CD4-positive, alpha-beta T cell (primary cell): ENCODE data around the gene CLN5. TPM values are rescaled to one million over a fixed set of nuclear protein-coding genes. Genes with fewer than 3 reads are reported as not detected.
A peak's percentile ranks its signal among the peaks of the same experiment; 100 is the strongest.
"Not testable (repeated sequence)": the region's sequence is repeated elsewhere in the genome, so short reads cannot be mapped to it uniquely, and the experiment has no call there.

Experiments used
- ATAC-seq: fragments of 200-7000 bp; cut with Tn5 transposase; one replicate; pipeline ENCODE4 v1.10.0; 2022; ENCODE audit warnings: mild to moderate bottlenecking; ENCODE audit not compliant: poor library complexity
- CTCF ChIA-PET: fragments of 350-600 bp; sonication (Branson Sonifier 250); formaldehyde crosslinking; loops from one replicate; lab custom pipeline; 2021; ENCODE audit warnings: antibody characterized with exemption, inconsistent platforms; lab: Charles Lee
- POLR2A ChIA-PET: fragments of 350-600 bp; sonication (Branson Sonifier 250); formaldehyde crosslinking; loops from one replicate; lab custom pipeline; 2021; ENCODE audit warnings: antibody characterized with exemption, inconsistent platforms; lab: Charles Lee
- DNase-seq, 14 experiments: peaks; one replicate each; pipeline ENCODE4 v3.0.0-alpha.2; 2013 to 2020; ENCODE audit warnings: mixed read lengths in 2 of 14
- H3K27ac ChIP-seq, 2 donors: one replicate each; pipeline versions ENCODE4 v1.5.1 to v1.7.0; 2013; ENCODE audit warnings: low read length in 2 of 2, low read depth in 1 of 2, mild to moderate bottlenecking in 1 of 2
- H3K27me3 ChIP-seq, 2 experiments: 1 replicate in 1 of 2; 2 replicates in 1 of 2; pipeline versions ENCODE4 v1.6.1 to v1.7.0; 2013; ENCODE audit warnings: low read length in 2 of 2, control low read depth in 1 of 2, mild to moderate bottlenecking in 1 of 2, moderate library complexity in 1 of 2; ENCODE audit not compliant: insufficient read depth in 2 of 2, control insufficient read depth in 1 of 2
- H3K36me3 ChIP-seq: one replicate; pipeline ENCODE4 v1.6.1; 2013; ENCODE audit warnings: low read length, control low read depth; ENCODE audit not compliant: insufficient read depth
- H3K4me1 ChIP-seq: one replicate; pipeline ENCODE4 v1.6.1; 2013; ENCODE audit warnings: low read length, control low read depth; ENCODE audit not compliant: insufficient read depth
- H3K4me3 ChIP-seq: one replicate; pipeline ENCODE4 v1.5.1; 2013; ENCODE audit warnings: mild to moderate bottlenecking, low read length, moderate library complexity
- H3K9me3 ChIP-seq, 2 experiments: 1 replicate in 1 of 2; 2 replicates in 1 of 2; pipeline versions ENCODE4 v1.6.1 to v1.7.0; 2013; ENCODE audit warnings: low read length in 2 of 2, mild to moderate bottlenecking in 2 of 2, control low read depth in 1 of 2, moderate library complexity in 1 of 2; ENCODE audit not compliant: control insufficient read depth in 1 of 2, insufficient read depth in 1 of 2
- H3K27ac Mint-ChIP-seq: one replicate; pipeline ENCODE4 v1.8.0; 2020; ENCODE audit warnings: mixed read lengths
- H3K27me3 Mint-ChIP-seq: one replicate; pipeline ENCODE4 v1.8.0; 2021; ENCODE audit warnings: mixed read lengths
- H3K36me3 Mint-ChIP-seq: one replicate; pipeline ENCODE4 v1.8.0; 2021; ENCODE audit warnings: low read depth, mixed read lengths
- H3K4me1 Mint-ChIP-seq: one replicate; pipeline ENCODE4 v1.8.0; 2021; ENCODE audit warnings: low read depth, mixed read lengths
- H3K4me3 Mint-ChIP-seq: one replicate; pipeline ENCODE4 v1.8.0; 2020; ENCODE audit warnings: mild to moderate bottlenecking, mixed read lengths
- H3K9me3 Mint-ChIP-seq: one replicate; pipeline ENCODE4 v1.8.0; 2020; ENCODE audit warnings: mixed read lengths
- intact Hi-C, 2 experiments: fragments of 100-400 bp; cut with DNase I in 1 of 2; cut with micrococcal nuclease in 1 of 2; formaldehyde crosslinking; loops; one replicate each; pipeline versions ENCODE4 v1.15.1 to v1.9.0; 2023 to 2025; cut with DNase I, micrococcal nuclease
- total RNA-seq, 174 experiments: library from RNA in 2 of 174; stranded (reverse) in 2 of 174; gene quantifications; one replicate each; pipeline ENCODE4 v1.2.3 and lab custom pipeline; 2021 to 2026
- TF ChIP-seq, protein P1 (sequence below): fragments of 200-600 bp; IDR thresholded peaks from one replicate; pipeline ENCODE4 v1.8.0; 2022; ENCODE audit warnings: antibody characterized with exemption, mild to moderate bottlenecking

The CLN5 gene
- total RNA-seq, 2 experiments from 2014 or later = 37.4 to 42.9 TPM

DNA sequence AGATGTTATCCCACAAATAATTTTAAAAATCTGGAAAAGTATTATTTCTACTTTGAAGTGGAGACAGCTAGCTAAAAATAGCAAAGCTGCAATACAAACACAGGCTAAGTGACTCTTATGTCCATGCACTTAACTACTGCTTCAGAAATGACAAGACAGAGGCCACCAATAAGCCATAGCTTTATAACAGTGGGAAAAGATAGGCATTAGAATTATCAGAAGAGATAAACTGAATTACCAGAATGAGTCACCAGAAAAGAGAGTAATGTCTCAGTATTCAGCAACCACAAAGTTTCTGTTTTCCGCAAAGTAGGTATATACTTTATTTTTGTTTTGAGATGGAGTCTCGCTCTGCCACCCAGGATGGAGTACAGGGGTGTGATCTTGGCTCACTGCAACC lies 17.1 kb downstream of the CLN5 start:
- H3K27ac ChIP-seq = no peak overlapping the region
- ATAC-seq (peak; percentile 41), DNase-seq (no peak)
- TF ChIP-seq, protein P1, sequence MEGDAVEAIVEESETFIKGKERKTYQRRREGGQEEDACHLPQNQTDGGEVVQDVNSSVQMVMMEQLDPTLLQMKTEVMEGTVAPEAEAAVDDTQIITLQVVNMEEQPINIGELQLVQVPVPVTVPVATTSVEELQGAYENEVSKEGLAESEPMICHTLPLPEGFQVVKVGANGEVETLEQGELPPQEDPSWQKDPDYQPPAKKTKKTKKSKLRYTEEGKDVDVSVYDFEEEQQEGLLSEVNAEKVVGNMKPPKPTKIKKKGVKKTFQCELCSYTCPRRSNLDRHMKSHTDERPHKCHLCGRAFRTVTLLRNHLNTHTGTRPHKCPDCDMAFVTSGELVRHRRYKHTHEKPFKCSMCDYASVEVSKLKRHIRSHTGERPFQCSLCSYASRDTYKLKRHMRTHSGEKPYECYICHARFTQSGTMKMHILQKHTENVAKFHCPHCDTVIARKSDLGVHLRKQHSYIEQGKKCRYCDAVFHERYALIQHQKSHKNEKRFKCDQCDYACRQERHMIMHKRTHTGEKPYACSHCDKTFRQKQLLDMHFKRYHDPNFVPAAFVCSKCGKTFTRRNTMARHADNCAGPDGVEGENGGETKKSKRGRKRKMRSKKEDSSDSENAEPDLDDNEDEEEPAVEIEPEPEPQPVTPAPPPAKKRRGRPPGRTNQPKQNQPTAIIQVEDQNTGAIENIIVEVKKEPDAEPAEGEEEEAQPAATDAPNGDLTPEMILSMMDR = no peak
- CTCF ChIA-PET = no interaction called here
- no peaks in the 10 kb centered on the region for H3K27me3 Mint-ChIP-seq
- peaks cover 71% of the 10 kb centered on the region for H3K36me3 ChIP-seq
- H3K4me3 Mint-ChIP-seq = no peak overlapping the region
- H3K36me3 Mint-ChIP-seq = peaks cover 90% of the 10 kb centered on the region
- H3K27ac Mint-ChIP-seq = peak overlapping the region; percentile 70
- H3K9me3 ChIP-seq = no peaks in the 10 kb centered on the region
- H3K27me3 ChIP-seq = no peaks in the 10 kb centered on the region
- intact Hi-C loops = no loop called here
- H3K9me3 Mint-ChIP-seq = no peaks in the 10 kb centered on the region
- no peak overlapping the region for H3K4me3 ChIP-seq
- POLR2A ChIA-PET = interaction anchor here (1.3 to 3.9 kb wide), 3 partner anchors 13 to 17 kb away, joined by 5 to 23 read pairs (median 6); partner anchors contain the start of genes CLN5 and FBXL3
- peaks cover 6% of the 10 kb centered on the region for H3K4me1 ChIP-seq
- H3K4me1 Mint-ChIP-seq = peaks cover 61% of the 10 kb centered on the region

DNA sequence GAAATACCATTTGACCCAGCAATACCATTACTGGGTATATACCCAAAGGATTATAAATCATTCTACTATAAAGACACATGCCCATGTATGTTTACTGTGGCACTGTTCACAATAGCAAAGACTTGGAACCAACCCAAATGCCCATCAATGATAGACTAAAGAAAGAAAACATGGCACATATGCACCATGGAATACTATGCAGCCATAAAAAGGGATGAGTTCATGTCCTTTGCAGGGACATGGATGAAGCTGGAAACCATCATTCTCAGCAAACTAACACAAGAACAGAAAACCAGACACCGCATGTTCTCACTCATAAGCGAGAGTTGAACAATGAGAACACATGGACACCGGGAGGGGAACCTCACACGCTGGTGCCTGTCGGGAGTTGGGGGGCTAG lies 17.8 kb downstream of the CLN5 start:
- peaks cover 78% of the 10 kb centered on the region for H3K36me3 ChIP-seq
- DNase-seq, CTCF ChIA-PET, H3K4me3 Mint-ChIP-seq, H3K4me3 ChIP-seq, H3K9me3 ChIP-seq, H3K9me3 Mint-ChIP-seq, intact Hi-C loops, H3K27ac ChIP-seq, H3K4me1 ChIP-seq, H3K27me3 ChIP-seq, H3K27me3 Mint-ChIP-seq, ATAC-seq: not testable (repeated sequence)
- H3K27ac Mint-ChIP-seq = peak overlapping the region; percentile 70
- POLR2A ChIA-PET = interaction anchor here (1.0 to 3.9 kb wide), 3 partner anchors 12 to 17 kb away, joined by 3 to 23 read pairs (median 5); partner anchors contain the start of gene FBXL3
- peaks cover 90% of the 10 kb centered on the region for H3K36me3 Mint-ChIP-seq
- peaks cover 61% of the 10 kb centered on the region for H3K4me1 Mint-ChIP-seq

DNA sequence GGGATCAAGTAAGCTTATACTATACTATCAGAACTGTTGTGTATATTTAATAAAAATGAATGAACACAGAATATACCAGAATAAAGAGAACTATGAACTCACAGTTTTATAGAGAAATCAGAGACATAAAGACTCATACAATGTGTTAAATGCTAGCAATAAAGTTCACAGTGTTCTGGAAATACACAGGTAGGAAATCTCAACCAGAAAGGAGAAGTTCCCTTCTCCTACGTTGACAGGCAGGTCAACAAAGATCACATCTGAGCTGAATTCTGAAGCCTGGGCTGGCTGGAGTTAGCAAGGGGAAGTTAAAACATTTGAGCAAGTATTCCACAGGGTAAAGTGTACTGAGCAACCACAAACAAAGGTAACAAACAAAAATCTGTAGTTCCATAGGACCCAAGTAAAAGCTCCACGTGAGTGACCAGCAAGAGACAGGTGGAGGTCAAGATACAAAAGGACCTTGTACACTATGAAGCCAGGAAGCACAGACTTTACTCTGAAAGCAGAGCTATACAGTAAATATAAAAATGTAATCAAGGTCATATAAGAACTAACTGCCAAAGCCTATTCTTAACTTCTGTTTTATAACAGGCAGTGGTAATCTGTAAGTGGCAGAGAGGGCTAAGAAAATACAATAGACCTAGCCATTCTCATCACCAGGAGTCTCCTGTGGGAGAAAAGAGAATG lies 22.1 kb downstream of the CLN5 start:
- Histone ChIP-seq H3K9me3 (no peaks in the 10 kb centered on the region), H3K4me1 (peaks cover 10% of the 10 kb centered on the region), H3K27ac (no peak overlapping the region), H3K4me3 (no peak overlapping the region), H3K27me3 (no peaks in the 10 kb centered on the region), H3K36me3 (peaks cover 95% of the 10 kb centered on the region)
- H3K36me3 Mint-ChIP-seq = peaks cover 99% of the 10 kb centered on the region
- no peaks in the 10 kb centered on the region for H3K9me3 Mint-ChIP-seq
- no peak for ATAC-seq
- TF ChIP-seq, protein P1 = no peak
- H3K4me3 Mint-ChIP-seq = no peak overlapping the region
- ChIA-PET POLR2A (interaction anchor here (0.8 to 6.3 kb wide), 5 partner anchors 8 to 215 kb away, joined by 3 to 63 read pairs (median 4); partner anchors contain the start of genes CLN5 and FBXL3), CTCF (interaction anchor here (1.1 to 1.9 kb wide), 2 partner anchors 12 to 34 kb away, joined by 3 to 4 read pairs; no protein-coding TSS in a partner anchor)
- intact Hi-C loops = no loop called here
- peak overlapping the region; percentile 60 for H3K27ac Mint-ChIP-seq
- DNase-seq = no peak
- peaks cover 59% of the 10 kb centered on the region for H3K4me1 Mint-ChIP-seq
- H3K27me3 Mint-ChIP-seq = no peaks in the 10 kb centered on the region
